GM21515 (cell line): ENCODE results near the gene ARFRP1.
A peak's percentile ranks its signal among the peaks of the same experiment; 100 is the strongest.

Experiments
- ATAC-seq: cut with Tn5 transposase; IDR thresholded peaks from one replicate; pipeline ENCODE4 v1.9.1; 2021; ENCODE audit not compliant: unreplicated experiment

ARFRP1 gene

GRCh38 chr20:63744158-63744557, 36.4 kb upstream of the ARFRP1 start:
- no peak for ATAC-seq

- ATAC-seq = no peak
Observed at GRCh38 chr20:63743210-63743970, 35.6 kb upstream of the ARFRP1 start.

GRCh38 chr20:63742381-63743024, 34.7 kb upstream of the ARFRP1 start:
- no peak for ATAC-seq

GRCh38 chr20:63741676-63742380, 34.1 kb upstream of the ARFRP1 start:
- no peak for ATAC-seq

GRCh38 chr20:63741354-63741675, 33.5 kb upstream of the ARFRP1 start:
- no peak for ATAC-seq

- no peak for ATAC-seq
Observed at GRCh38 chr20:63740627-63741353, 33.0 kb upstream of the ARFRP1 start.

GRCh38 chr20:63740070-63740626, 32.4 kb upstream of the ARFRP1 start:
- ATAC-seq = no peak

GRCh38 chr20:63739130-63740069, 31.6 kb upstream of the ARFRP1 start, which contains the start of gene SLC2A4RG:
Gene SLC2A4RG, plus strand, starts transcription at chr20:63739776. Its CDS starts 137 bp downstream, at chr20:63739913.
- peak; percentile 37 for ATAC-seq

GRCh38 chr20:63738687-63739129, 30.9 kb upstream of the ARFRP1 start:
- ATAC-seq = no peak

- ATAC-seq = no peak
Observed at GRCh38 chr20:63737945-63738686, 30.3 kb upstream of the ARFRP1 start.

- no peak for ATAC-seq
Observed at GRCh38 chr20:63737695-63737944, 29.8 kb upstream of the ARFRP1 start.

GRCh38 chr20:63736893-63737694, 29.3 kb upstream of the ARFRP1 start:
- no peak for ATAC-seq

- ATAC-seq = no peak
Observed at GRCh38 chr20:63735859-63736718, 28.3 kb upstream of the ARFRP1 start, which contains the start of gene LIME1. Gene LIME1, plus strand, starts transcription at chr20:63736664. Its CDS starts 886 bp downstream, at chr20:63737550.

GRCh38 chr20:63734946-63735858, 27.4 kb upstream of the ARFRP1 start:
- no peak for ATAC-seq

- no peak for ATAC-seq
Observed at GRCh38 chr20:63734111-63734945, 26.6 kb upstream of the ARFRP1 start.
